IPS-18c (cell line): ENCODE measurements around the gene ADAMTS16.

Experiments
- H3K4me3 ChIP-seq: 2 replicates; pipeline ENCODE4 v1.7.0; 2013; ENCODE audit warnings: low read depth, mild to moderate bottlenecking, low read length, moderate library complexity; ENCODE audit not compliant: insufficient read depth
- H3K9me3 ChIP-seq: one replicate; pipeline ENCODE4 v1.6.1; 2013; ENCODE audit warnings: mild to moderate bottlenecking, low read length, moderate library complexity; ENCODE audit not compliant: control insufficient read depth, insufficient read depth

ADAMTS16 gene

DNA sequence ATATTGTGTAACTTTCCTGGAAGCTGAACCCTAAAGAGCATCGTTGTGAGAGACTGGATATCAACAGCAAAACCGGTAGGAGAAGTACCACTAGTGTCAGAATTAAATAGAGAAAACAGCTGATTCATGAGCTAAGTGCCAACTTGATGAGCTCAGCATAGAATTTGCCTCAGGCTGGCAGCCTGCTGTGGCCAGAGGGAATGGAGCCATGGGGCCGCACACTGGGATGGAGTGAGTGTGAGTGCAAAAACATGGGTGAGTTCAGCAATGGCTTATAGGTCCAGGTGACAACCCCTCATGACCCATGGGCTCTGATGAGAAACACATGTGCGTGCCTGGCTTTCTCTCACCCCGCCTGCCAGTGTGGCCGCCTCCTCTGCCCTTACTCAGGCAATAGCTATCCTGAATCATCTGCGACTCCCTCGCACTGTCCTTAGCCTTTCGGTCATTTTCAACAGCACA, 25.4 kb downstream of the ADAMTS16 start:
- Histone ChIP-seq H3K9me3 (no peaks in the 10 kb centered on the region), H3K4me3 (no peak overlapping the region)

DNA sequence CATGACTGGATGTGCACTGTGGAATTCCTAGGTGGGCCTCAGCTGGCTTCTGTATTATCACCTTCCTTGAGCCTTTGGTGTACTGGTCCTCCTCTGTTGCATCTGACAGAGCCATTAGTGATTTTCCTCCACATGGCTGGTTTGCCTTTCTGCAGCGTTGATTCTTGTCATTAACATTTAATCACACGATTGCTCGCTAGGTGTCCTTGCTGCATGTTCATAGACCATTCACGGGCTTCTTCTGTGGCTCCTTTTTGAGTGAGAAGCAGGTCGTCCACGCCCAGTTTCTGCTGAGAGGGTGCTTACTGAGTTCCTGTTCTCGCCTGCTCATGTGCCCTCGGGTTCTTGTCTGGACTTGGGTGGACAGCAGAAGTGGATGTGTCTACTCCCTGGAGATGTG, 29.3 kb downstream of the ADAMTS16 start:
- Histone ChIP-seq H3K9me3 (no peaks in the 10 kb centered on the region), H3K4me3 (no peak overlapping the region)

DNA sequence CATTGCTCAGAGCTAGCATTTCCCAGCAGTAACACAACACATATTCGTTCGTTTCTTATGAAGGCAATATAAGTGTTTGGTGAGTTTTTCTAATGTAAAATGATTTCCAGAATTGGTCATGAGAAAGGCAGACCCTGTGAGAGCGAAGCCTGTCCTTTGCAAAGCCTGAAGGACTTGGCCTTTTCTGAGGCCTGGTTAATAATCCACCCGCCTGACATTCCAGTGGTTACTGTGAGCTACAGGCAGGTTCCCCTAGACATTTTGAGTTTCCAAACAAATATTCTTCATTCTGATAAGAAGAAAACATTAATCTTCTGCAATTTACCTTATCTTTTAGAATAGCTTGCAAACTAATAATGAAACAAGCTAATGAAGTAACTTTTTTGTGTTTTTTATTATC, 38.0 kb downstream of the ADAMTS16 start:
- Histone ChIP-seq H3K4me3 (no peak overlapping the region), H3K9me3 (no peaks in the 10 kb centered on the region)

DNA sequence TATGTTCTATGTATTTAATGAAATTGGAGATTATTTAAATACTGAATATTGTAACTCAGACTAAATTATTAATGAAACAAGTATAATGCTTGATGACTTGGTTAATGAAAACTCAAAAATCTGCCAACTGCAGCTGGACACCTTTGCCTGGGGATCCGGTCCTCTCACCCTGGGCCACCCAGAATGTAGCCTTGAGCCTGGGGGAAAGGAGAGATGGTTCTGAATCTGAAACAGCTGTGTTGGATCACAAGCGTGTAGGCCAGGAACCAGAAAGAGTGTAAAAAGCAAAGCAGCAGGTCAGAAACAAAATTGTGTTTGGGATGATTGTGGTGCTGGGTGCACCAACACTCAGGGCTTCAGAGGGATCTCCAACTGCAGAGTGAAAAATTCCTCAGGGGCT, 38.5 kb downstream of the ADAMTS16 start:
- Histone ChIP-seq H3K9me3 (no peaks in the 10 kb centered on the region), H3K4me3 (no peak overlapping the region)

DNA sequence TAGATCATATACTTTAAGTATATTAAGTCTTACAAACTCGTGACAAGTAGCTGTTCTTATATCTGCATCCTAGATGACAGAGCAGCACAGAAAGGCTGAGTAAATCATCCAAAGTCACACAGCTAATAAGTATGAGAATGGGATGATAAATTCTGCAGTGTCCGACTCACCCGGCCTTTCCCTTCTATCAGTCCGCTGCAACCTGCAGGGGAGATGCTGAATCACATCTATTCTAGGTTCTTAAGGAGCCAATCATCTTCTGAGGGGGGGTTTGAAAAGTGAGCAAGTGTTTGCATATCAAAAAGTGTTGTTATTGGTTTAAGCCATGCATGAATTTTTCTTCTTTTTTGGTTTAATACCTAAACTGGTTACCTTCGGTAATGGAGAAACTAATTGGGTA, 38.9 kb downstream of the ADAMTS16 start:
- Histone ChIP-seq H3K9me3 (no peaks in the 10 kb centered on the region), H3K4me3 (no peak overlapping the region)

DNA sequence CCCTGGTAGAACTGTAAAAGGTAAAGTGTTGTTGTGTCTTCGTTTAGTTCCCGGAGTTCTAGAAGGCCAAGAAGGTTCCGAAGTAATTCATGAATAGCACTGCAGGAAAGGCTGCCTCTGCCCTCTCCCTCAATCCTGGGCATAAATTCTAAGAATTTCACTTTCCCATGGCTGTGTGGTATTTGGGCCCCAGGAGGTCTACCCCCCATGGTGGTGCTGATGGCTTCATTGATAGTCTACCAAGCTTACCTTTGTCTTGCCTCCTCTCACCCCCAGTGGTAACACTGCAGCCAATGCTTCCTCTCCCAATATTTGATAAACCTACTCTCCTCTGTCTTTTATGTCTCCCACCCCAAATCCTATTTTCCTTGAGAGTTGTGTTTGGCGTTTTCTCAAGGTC, 39.5 kb downstream of the ADAMTS16 start:
- no peak overlapping the region; the same call in 1 of the 2 replicates for H3K4me3 ChIP-seq
- no peaks in the 10 kb centered on the region for H3K9me3 ChIP-seq

DNA sequence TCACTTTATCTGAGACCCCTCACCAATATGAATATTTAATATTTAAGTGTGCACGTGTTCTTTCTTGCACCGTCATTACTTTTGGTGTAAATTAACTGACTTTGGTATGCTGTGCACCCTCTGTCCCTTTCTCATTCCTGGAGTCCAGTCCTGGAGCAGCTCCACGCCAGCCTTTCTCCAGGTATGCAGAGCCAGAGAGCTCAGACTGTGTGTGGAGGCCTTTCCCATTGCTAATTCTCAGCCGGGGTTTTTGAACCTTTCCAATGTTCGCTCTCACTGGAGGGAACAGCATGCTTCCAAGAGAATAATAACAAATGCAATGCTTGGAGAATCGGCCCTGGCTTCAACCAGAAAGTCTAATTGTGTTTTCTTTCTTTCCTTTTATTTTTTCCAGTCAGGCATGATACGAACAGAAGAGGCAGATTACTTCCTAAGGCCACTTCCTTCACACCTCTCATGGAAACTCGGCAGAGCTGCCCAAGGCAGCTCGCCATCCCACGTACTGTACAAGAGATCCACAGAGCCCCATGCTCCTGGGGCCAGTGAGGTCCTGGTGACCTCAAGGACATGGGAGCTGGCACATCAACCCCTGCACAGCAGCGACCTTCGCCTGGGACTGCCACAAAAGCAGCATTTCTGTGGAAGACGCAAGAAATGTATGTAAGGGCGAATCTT, 41.7 kb downstream of the ADAMTS16 start:
- no peak overlapping the region for H3K4me3 ChIP-seq

DNA sequence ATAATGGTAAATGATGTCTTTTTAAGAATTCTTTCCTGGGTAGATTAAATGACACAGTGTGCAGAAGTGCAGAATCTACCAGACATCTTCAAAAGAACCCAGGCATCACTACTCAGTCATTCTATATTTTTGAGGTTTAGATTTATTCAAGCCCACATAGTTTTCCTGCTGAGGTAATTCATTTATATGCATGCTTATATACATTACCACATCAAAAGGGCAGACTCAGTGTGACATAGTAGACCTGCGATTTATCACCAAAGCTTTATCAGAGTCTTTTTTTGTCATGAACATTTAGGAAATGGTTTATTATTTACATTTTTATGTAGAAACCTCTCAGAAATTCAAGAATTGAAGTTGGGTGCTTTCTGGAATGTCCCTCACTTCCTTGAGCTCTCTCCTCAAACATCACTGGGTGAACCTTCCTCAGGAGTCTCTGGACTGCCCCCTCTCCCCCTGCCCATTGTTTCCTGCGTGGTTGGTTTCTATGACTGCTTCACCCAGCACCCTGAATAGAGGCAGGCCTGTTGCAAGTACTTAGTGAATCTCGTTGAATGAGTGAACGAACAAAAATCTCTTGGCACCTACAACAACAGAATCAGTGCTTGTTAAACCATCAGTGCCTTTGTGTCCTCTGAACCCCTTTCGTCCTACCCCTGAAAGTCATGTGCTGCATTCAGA, 42.5 kb downstream of the ADAMTS16 start:
- H3K4me3 ChIP-seq, result no peak overlapping the region
- no peaks in the 10 kb centered on the region for H3K9me3 ChIP-seq

More for the DNA sequence above, 41.7 kb downstream of the ADAMTS16 start:
- H3K9me3 ChIP-seq, result no peaks in the 10 kb centered on the region

DNA sequence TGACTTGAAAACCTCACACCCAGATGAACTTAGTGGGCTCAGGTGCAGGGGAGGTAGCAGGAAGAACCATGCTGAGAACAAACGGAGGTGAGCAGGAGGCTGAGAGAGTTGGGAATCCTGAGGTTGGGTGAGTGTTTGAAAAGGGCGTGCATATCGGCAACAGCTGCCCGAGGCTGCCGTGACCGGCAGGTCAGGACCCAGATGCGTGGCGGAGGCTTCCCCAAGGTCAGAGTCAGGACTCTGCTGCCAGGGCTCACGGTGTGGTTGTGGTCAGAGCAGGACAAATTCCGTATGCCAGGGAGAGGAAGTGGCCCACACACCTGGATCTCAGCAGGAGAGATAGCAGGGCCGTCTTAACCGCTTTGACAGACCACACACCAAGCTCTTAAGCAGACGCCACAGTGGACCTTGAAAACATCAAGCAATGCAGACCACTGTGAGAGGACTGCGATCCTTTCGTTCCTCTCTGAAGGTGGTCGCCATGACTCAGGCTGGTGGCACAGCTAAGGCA, 43.1 kb downstream of the ADAMTS16 start:
- no peak overlapping the region for H3K4me3 ChIP-seq
- H3K9me3 ChIP-seq, result no peaks in the 10 kb centered on the region

DNA sequence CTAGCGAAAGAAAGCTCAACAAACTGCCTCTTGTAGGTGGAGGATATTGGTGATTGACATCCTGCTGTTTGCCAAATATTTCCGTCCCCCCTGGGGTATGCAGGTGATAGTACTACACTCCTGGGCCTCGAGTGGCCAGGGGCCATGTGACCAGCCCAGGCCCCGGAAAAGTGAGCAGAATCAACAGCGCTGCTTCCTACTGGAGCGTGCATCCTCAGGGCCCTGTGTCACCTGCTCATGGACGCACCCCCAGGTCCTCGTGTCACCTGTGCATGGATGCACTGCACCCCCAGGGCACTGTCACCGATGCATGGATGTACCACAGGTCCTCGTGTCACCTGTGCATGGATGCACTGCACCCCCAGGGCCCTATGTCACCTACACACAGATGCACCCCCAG, 43.8 kb downstream of the ADAMTS16 start:
- no peaks in the 10 kb centered on the region for H3K9me3 ChIP-seq
- no peak overlapping the region for H3K4me3 ChIP-seq

DNA sequence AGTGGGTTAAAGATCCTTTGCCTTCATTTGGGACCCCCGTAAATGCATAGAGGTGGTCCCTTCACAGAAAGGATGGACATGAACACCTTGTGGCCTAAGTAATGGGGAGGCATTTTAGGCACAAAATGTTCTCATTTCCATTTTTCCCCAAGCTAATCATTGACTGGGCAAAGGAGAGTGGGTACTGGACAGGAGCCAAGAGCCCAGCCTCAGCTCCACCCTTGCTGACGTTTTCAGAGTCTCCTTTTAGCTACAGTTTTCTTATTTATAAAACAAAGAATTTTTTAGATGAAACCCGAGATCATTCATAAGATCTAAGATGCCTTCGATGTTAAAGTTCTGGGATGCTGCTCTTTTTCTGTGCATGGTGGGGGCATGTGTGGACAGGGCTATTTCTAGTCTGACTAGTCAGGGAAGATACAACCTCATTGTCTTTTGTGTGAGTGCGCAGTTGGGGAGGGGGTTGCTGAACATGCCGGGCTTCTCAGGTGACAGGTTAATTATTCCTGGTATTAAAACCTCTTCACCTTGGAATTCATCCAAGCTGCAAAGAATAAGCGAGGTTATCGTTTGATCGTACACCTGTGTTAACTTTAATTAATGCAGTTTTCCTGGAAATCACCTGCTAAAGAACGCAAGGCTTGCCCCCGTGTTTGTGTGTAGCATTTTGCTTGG, 48.4 kb downstream of the ADAMTS16 start:
- Histone ChIP-seq H3K9me3 (no peaks in the 10 kb centered on the region), H3K4me3 (no peak overlapping the region)

DNA sequence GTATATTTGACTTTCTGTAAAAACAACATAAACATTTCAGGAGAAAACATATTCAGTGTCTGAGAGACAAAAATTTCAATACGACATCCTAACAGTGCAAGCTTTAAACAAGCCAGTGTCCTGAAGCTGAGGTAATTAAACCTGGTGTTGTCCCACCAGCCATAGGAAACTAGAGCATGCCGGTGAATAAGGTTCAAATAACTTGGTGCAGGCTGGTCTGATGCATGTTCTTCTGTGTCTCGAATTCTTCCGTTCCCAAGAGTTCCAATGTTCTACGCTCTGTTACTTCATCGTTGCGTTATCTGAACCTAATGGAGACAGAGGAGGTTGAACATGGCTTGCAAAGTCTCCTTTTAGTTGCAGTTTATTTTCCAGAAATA, 48.9 kb downstream of the ADAMTS16 start:
- Histone ChIP-seq H3K9me3 (no peaks in the 10 kb centered on the region), H3K4me3 (no peak overlapping the region)

DNA sequence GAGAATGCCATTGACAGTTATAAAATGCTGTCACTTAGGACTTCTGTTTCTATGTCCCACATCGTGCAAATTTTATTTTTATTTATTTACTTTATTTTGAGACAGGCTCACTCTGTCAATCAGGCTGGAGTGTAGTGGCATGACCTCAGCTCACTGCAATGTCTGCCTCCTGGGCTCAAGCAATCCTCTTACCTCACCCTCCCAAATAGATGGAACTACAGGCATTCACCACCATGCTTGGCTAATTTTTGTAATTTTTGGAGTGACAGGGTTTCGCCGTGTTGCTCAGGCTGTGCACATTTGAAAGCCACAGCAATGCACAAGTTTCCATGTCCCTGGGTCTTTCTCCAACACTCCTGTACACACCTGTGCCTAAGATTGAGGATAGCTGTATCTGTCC, 51.8 kb downstream of the ADAMTS16 start:
- Histone ChIP-seq H3K4me3 (no peak overlapping the region), H3K9me3 (no peaks in the 10 kb centered on the region)

DNA sequence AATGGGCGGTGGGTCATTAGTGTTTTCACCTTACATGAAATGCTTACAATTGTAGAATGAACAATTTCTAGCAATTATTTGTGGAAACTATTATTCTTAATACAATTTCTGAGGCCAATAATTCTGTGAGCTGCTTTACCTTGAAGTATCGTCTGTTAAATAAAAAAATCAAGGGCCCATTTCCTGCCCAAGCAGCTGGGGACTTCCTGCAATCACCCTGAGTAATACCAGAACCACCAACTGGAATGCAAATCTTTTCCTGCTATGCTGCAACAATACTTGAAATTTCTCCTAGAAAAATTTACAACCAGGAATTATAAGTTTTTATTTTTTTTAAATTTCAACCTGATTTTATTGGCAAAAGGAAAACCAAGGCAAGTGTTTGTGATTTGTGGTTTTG, 52.6 kb downstream of the ADAMTS16 start:
- no peak overlapping the region for H3K4me3 ChIP-seq
- H3K9me3 ChIP-seq, result no peaks in the 10 kb centered on the region

DNA sequence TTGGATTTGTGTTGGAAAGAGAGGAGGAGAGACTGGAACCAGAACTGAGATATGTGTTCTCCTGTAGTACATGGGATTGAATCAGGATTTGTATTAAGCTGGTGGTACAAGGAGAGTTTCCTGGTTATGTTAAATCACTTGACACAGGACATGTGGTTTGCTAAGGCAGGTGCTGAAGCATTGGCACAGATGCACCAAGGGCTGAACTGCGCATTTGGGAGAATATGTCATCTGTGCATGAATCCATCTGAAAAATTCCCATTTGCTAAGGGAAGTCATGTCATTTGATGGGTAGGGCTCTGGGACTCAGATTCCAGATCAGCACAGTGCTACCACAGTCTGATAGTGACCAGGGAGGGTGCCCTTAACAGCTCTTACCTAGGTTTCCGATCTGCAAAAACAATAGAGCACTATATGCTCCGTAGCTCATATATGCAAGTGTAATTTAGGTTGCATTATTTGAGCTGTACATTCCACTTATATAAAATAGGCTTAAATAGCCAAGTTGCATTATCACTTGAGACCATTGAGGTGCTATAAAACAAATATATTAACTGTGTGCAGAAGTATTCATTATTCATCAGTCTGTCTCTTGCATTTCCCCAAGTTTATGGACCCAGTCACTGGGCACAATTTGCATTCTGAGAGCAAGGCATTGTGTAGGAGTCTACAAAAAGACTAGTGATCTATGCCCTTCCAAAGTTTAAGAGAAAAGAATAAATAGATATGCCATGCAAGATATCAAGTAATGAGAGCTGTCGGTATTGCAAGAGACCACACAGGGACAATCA, 55.2 kb downstream of the ADAMTS16 start:
- no peaks in the 10 kb centered on the region for H3K9me3 ChIP-seq

DNA sequence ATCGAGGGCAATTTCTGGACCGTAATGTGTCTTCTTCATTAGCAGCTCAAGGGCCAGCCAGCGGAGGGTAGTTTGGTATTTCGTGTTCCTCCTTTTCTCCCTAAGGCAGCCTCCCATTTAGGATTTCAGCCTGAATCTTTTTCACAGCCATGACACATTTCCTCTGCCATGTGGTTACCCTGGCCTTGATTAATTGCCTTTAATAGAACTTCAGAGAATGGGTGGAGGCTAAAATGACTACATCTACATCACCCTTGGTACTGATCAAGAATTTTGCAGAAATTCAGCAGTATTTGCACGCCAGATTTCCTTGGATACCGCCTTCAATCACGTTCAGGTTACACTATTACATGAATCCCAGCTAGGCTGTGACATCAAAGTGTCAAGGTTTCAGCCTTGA, 58.0 kb downstream of the ADAMTS16 start:
- H3K4me3 ChIP-seq, result no peak overlapping the region; the same call in 1 of the 2 replicates
- H3K9me3 ChIP-seq, result no peaks in the 10 kb centered on the region

More for the DNA sequence above, 55.2 kb downstream of the ADAMTS16 start:
- no peak overlapping the region for H3K4me3 ChIP-seq

DNA sequence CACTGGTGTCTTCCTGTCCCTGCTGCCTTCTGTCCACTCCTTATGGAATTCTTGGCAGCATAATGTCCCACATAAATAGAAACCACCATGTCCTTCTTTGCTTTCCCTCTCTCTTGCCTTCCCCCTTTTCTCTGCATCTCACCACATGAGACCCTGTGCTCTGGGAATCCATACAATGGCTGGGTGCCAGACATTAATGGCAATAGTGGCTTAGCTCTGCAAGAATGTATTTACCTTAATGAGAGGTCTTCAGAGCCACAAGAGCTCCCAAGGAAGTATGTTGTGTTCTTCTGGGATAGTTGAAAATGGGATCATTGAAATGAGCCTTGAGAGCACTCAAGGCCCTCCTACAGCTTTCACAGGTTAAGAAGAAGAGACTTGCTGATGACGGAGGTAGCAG, 58.7 kb downstream of the ADAMTS16 start:
- Histone ChIP-seq H3K4me3 (no peak overlapping the region), H3K9me3 (no peaks in the 10 kb centered on the region)
